Kidney (tissue), 14 donors: Measurements from ENCODE around the gene DCTD. TPM values are rescaled to one million over a fixed set of nuclear protein-coding genes. Genes with fewer than 3 reads are reported as not detected.

Experiments
- DNase-seq, 5 donors: peaks; one replicate each; pipeline ENCODE4 v3.0.0-alpha.2; 2013 to 2020
- FAIRE-seq: peaks from 2 replicates; lab custom pipeline; 2012; peaks lifted over from hg19 to GRCh38; lab: Jason Lieb, UNC
- H3K27ac ChIP-seq, 2 donors: one replicate each; pipeline ENCODE4 v1.7.0; 2013; ENCODE audit warnings: low read depth in 2 of 2, low read length in 2 of 2, inconsistent platforms in 1 of 2
- H3K27me3 ChIP-seq: one replicate; pipeline ENCODE4 v1.7.1; 2013; ENCODE audit warnings: low read length, inconsistent platforms; ENCODE audit not compliant: control insufficient read depth, insufficient read depth
- H3K36me3 ChIP-seq, 3 donors: one replicate each; pipeline versions ENCODE4 v1.7.0 to v1.7.1; 2013; ENCODE audit warnings: low read length in 3 of 3, control low read depth in 1 of 3, inconsistent platforms in 1 of 3; ENCODE audit not compliant: insufficient read depth in 3 of 3, control insufficient read depth in 2 of 3
- H3K4me1 ChIP-seq, 3 donors: one replicate each; pipeline versions ENCODE4 v1.7.0 to v1.7.1; 2013; ENCODE audit warnings: low read length in 3 of 3, inconsistent platforms in 1 of 3, low read depth in 1 of 3; ENCODE audit not compliant: control insufficient read depth in 2 of 3, insufficient read depth in 2 of 3
- H3K4me3 ChIP-seq, 3 donors: one replicate each; pipeline versions ENCODE4 v1.7.0 to v1.8.1; 2013; ENCODE audit warnings: low read length in 3 of 3, control low read depth in 1 of 3, inconsistent platforms in 1 of 3
- H3K9ac ChIP-seq, 3 donors: one replicate each; pipeline versions ENCODE4 v1.7.0 to v1.7.1; 2013; ENCODE audit warnings: low read length in 3 of 3, control low read depth in 1 of 3, inconsistent platforms in 1 of 3
- H3K9me3 ChIP-seq, 3 donors: one replicate each; pipeline versions ENCODE4 v1.7.0 to v1.7.1; 2013; ENCODE audit warnings: low read length in 3 of 3, control low read depth in 1 of 3, inconsistent platforms in 1 of 3; ENCODE audit not compliant: control insufficient read depth in 2 of 3, insufficient read depth in 1 of 3
- CTCF ChIP-seq: IDR thresholded peaks from 3 replicates; pipeline ENCODE4 v1.5.1; 2012; ENCODE audit warnings: mild to moderate bottlenecking, moderate library complexity, borderline replicate concordance; ENCODE audit not compliant: insufficient read depth; ENCODE audit errors: extremely low read depth
- intact Hi-C: fragments of 100-400 bp; cut with DNase I; formaldehyde crosslinking; loops from one replicate; pipeline ENCODE4 v1.11.1; 2022
- polyA plus RNA-seq: library from polyadenylated mRNA; stranded (reverse); fragments of 350-450 nt; fragmentation: Illumina TruSeq; extraction: RNeasy Lipid Tissue Mini Kit (QIAGEN cat#74804); gene quantifications from one replicate; pipeline ENCODE4 v1.2.3, GENCODE V29; 2014; ENCODE audit warnings: low read depth, low replicate concordance; ENCODE audit not compliant: insufficient read depth
- total RNA-seq: library from RNA; stranded (reverse); fragmentation: NEBNext Ultra II Directional; extraction: Animal tissue kit (Norgen Biotek cat#: 25700); gene quantifications from one replicate; pipeline ENCODE4 v1.2.1, GENCODE V29; 2021
- donor health status: control.
- donor health status: control.
- donor health status: control.
- donor health status: control.
- donor health status: control.
- donor health status: DM: yes; HTN: yes; CAD: no.
- donor health status: Normal renal cell carcinoma (clear cell type).

The DCTD gene
- total and polyA plus RNA-seq, 2 donors from 2014 or later = 54.9 to 99.6 TPM

DNA sequence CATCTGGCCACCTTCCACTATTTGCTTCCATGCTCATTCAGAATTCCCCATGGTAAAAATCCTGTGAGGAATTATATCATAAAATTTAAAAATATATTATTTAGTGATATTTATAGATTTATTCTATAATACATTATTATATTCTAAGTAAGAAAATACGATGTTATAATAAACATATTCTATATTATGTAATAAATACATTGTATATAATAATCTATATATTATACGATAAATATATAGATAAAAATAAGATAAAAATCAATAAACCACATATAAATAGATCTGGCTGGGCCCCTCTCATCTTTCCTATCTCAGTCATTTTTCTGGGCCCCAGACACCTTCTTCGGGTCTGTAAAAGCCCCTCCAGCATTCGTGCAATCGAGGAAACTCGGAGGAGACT is 68.5 kb downstream of the DCTD start:
- Histone ChIP-seq H3K9me3 (peaks cover 0 to 4% (median 3%) of the 10 kb centered on the region in 3 donors), H3K4me3 (no peak overlapping the region), H3K27ac (no peak overlapping the region), H3K36me3 (no peaks in the 10 kb centered on the region), H3K9ac (no peak overlapping the region), H3K4me1 (no peaks in the 10 kb centered on the region), H3K27me3 (no peaks in the 10 kb centered on the region)
- FAIRE-seq = peak; percentile 21
- TF ChIP-seq CTCF = no peak
- intact Hi-C loops = no loop called here
- no peak for DNase-seq

GRCh38 chr4:182847576-182848450 is 69.4 kb downstream of the DCTD start:
- DNase-seq (peak in 1 of 5 donors; percentile 21), FAIRE-seq (no peak)
- H3K9ac ChIP-seq = no peak overlapping the region
- no peaks in the 10 kb centered on the region for H3K4me1 ChIP-seq
- H3K36me3 ChIP-seq = no peaks in the 10 kb centered on the region
- no peak overlapping the region for H3K27ac ChIP-seq
- no peak overlapping the region for H3K4me3 ChIP-seq
- intact Hi-C loops = no loop called here
- no peak for TF ChIP-seq CTCF
- no peaks in the 10 kb centered on the region for H3K27me3 ChIP-seq
- peaks cover 0 to 2% (median 0%) of the 10 kb centered on the region in 3 donors for H3K9me3 ChIP-seq

DNA sequence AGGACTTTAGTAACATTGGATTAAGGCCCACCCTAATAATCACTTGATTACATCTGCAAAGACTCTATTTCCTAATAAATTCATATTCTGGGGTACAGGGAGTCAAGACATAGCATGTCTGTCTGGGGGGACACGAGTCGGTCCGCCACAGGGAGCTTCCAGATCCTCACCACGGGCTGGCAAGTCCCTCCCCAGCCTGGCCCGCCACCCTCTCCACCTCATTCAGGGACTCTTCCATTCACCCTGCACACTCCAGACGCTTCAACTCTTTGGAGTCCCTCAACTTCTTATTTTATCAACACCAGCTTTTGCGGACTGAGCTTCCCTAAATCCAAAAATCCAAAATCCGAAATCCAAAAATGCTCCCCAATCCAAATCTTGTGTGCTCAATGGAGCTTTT is 71.2 kb downstream of the DCTD start:
- Histone ChIP-seq H3K9me3 (no peaks in the 10 kb centered on the region), H3K4me1 (no peaks in the 10 kb centered on the region), H3K4me3 (no peak overlapping the region), H3K27ac (no peak overlapping the region), H3K9ac (no peak overlapping the region), H3K36me3 (no peaks in the 10 kb centered on the region), H3K27me3 (no peaks in the 10 kb centered on the region)
- intact Hi-C loops = no loop called here
- no peak for TF ChIP-seq CTCF
- FAIRE-seq = no peak
- DNase-seq = no peak
